ENCODE measurements around the gene GRK1. TPM values are rescaled to one million over a fixed set of nuclear protein-coding genes. Genes with fewer than 3 reads are reported as not detected.
"Not testable (repeated sequence)": the region's sequence is repeated elsewhere in the genome, so short reads cannot be mapped to it uniquely, and the experiment has no call there.

The GRK1 gene
- total RNA-seq, 1 donor, result not detected

- H3K27me3 ChIP-seq (ENCODE audit: insufficient read depth, low read length); H3K4me3 ChIP-seq (ENCODE audit: low read length); H3K9me3 ChIP-seq (ENCODE audit: low read depth, low read length): not testable (repeated sequence)
- H3K4me1 ChIP-seq (ENCODE audit: insufficient read depth, low read length), result peaks cover 22% of the 10 kb centered on the region
Measured at GRCh38 chr13:113745500-113746142, 78.6 kb downstream of the GRK1 start.

- Histone ChIP-seq H3K27me3 (ENCODE audit: insufficient read depth, low read length) (peaks cover 7% of the 10 kb centered on the region), H3K9me3 (ENCODE audit: low read depth, low read length) (no peaks in the 10 kb centered on the region), H3K4me3 (ENCODE audit: low read length) (no peak overlapping the region), H3K4me1 (ENCODE audit: insufficient read depth, low read length) (peaks cover 17% of the 10 kb centered on the region)
Measured at GRCh38 chr13:113746143-113746525, 79.1 kb downstream of the GRK1 start.

GRCh38 chr13:113746671-113747070 is 79.7 kb downstream of the GRK1 start:
- peaks cover 12% of the 10 kb centered on the region for H3K4me1 ChIP-seq (ENCODE audit: insufficient read depth, low read length)
- no peaks in the 10 kb centered on the region for H3K9me3 ChIP-seq (ENCODE audit: low read depth, low read length)
- H3K4me3 ChIP-seq (ENCODE audit: low read length), result no peak overlapping the region
- H3K27me3 ChIP-seq (ENCODE audit: insufficient read depth, low read length), result peaks cover 7% of the 10 kb centered on the region

- peaks cover 5% of the 10 kb centered on the region for H3K4me1 ChIP-seq (ENCODE audit: insufficient read depth, low read length)
Measured at GRCh38 chr13:113747291-113747833, 80.3 kb downstream of the GRK1 start.

GRCh38 chr13:113748101-113748861 is 81.3 kb downstream of the GRK1 start:
- H3K4me1 ChIP-seq (ENCODE audit: insufficient read depth, low read length), result no peaks in the 10 kb centered on the region

More at GRCh38 chr13:113747291-113747833, 80.3 kb downstream of the GRK1 start:
- Histone ChIP-seq H3K9me3 (ENCODE audit: low read depth, low read length) (no peaks in the 10 kb centered on the region), H3K27me3 (ENCODE audit: insufficient read depth, low read length) (peaks cover 7% of the 10 kb centered on the region), H3K4me3 (ENCODE audit: low read length) (no peak overlapping the region)

GRCh38 chr13:113748862-113749451 is 81.9 kb downstream of the GRK1 start:
- Histone ChIP-seq H3K27me3 (ENCODE audit: insufficient read depth, low read length) (no peaks in the 10 kb centered on the region), H3K4me3 (ENCODE audit: low read length) (no peak overlapping the region), H3K9me3 (ENCODE audit: low read depth, low read length) (no peaks in the 10 kb centered on the region), H3K4me1 (ENCODE audit: insufficient read depth, low read length) (no peaks in the 10 kb centered on the region)

More at GRCh38 chr13:113748101-113748861, 81.3 kb downstream of the GRK1 start:
- Histone ChIP-seq H3K27me3 (ENCODE audit: insufficient read depth, low read length) (no peaks in the 10 kb centered on the region), H3K9me3 (ENCODE audit: low read depth, low read length) (no peaks in the 10 kb centered on the region), H3K4me3 (ENCODE audit: low read length) (no peak overlapping the region)

- Histone ChIP-seq H3K27me3 (ENCODE audit: insufficient read depth, low read length) (no peaks in the 10 kb centered on the region), H3K4me3 (ENCODE audit: low read length) (no peak overlapping the region), H3K4me1 (ENCODE audit: insufficient read depth, low read length) (no peaks in the 10 kb centered on the region), H3K9me3 (ENCODE audit: low read depth, low read length) (no peaks in the 10 kb centered on the region)
Measured at GRCh38 chr13:113749507-113749906, 82.5 kb downstream of the GRK1 start.

- Histone ChIP-seq H3K4me1 (ENCODE audit: insufficient read depth, low read length) (no peaks in the 10 kb centered on the region), H3K9me3 (ENCODE audit: low read depth, low read length) (no peaks in the 10 kb centered on the region), H3K4me3 (ENCODE audit: low read length) (no peak overlapping the region), H3K27me3 (ENCODE audit: insufficient read depth, low read length) (no peaks in the 10 kb centered on the region)
Measured at GRCh38 chr13:113749967-113750366, 82.9 kb downstream of the GRK1 start.

- H3K4me3 ChIP-seq (ENCODE audit: low read length), result no peak overlapping the region
- H3K9me3 ChIP-seq (ENCODE audit: low read depth, low read length), result no peaks in the 10 kb centered on the region
- H3K4me1 ChIP-seq (ENCODE audit: insufficient read depth, low read length), result no peaks in the 10 kb centered on the region
- no peaks in the 10 kb centered on the region for H3K27me3 ChIP-seq (ENCODE audit: insufficient read depth, low read length)
Measured at GRCh38 chr13:113750554-113751399, 83.8 kb downstream of the GRK1 start.

- Histone ChIP-seq H3K27me3 (ENCODE audit: insufficient read depth, low read length) (no peaks in the 10 kb centered on the region), H3K9me3 (ENCODE audit: low read depth, low read length) (no peaks in the 10 kb centered on the region), H3K4me1 (ENCODE audit: insufficient read depth, low read length) (no peaks in the 10 kb centered on the region), H3K4me3 (ENCODE audit: low read length) (no peak overlapping the region)
Measured at GRCh38 chr13:113751491-113751890, 84.5 kb downstream of the GRK1 start.

- not testable (repeated sequence) for H3K4me3 ChIP-seq (ENCODE audit: low read length); H3K27me3 ChIP-seq (ENCODE audit: insufficient read depth, low read length); H3K9me3 ChIP-seq (ENCODE audit: low read depth, low read length); H3K4me1 ChIP-seq (ENCODE audit: insufficient read depth, low read length)
Measured at GRCh38 chr13:113752211-113752986, 85.4 kb downstream of the GRK1 start.

GRCh38 chr13:113753171-113753570 is 86.2 kb downstream of the GRK1 start:
- Histone ChIP-seq H3K9me3 (ENCODE audit: low read depth, low read length) (no peaks in the 10 kb centered on the region), H3K4me3 (ENCODE audit: low read length) (no peak overlapping the region), H3K4me1 (ENCODE audit: insufficient read depth, low read length) (peaks cover 4% of the 10 kb centered on the region), H3K27me3 (ENCODE audit: insufficient read depth, low read length) (no peaks in the 10 kb centered on the region)

GRCh38 chr13:113754242-113754641 is 87.2 kb downstream of the GRK1 start:
- H3K9me3 ChIP-seq (ENCODE audit: low read depth, low read length), result no peaks in the 10 kb centered on the region
- H3K4me1 ChIP-seq (ENCODE audit: insufficient read depth, low read length), result peaks cover 11% of the 10 kb centered on the region
- H3K27me3 ChIP-seq (ENCODE audit: insufficient read depth, low read length), result no peaks in the 10 kb centered on the region
- no peak overlapping the region for H3K4me3 ChIP-seq (ENCODE audit: low read length)

- H3K4me1 ChIP-seq (ENCODE audit: insufficient read depth, low read length), result peaks cover 15% of the 10 kb centered on the region
- H3K4me3 ChIP-seq (ENCODE audit: low read length), result no peak overlapping the region
- H3K9me3 ChIP-seq (ENCODE audit: low read depth, low read length), result no peaks in the 10 kb centered on the region
- H3K27me3 ChIP-seq (ENCODE audit: insufficient read depth, low read length), result peaks cover 3% of the 10 kb centered on the region
Measured at GRCh38 chr13:113754691-113755090, 87.7 kb downstream of the GRK1 start.
